HG02610 (cell line): Measurements from ENCODE around the gene GPR137B.
A peak's percentile ranks its signal among the peaks of the same experiment; 100 is the strongest.
"Not testable (repeated sequence)": the region's sequence is repeated elsewhere in the genome, so short reads cannot be mapped to it uniquely, and the experiment has no call there.

Experiments
- ATAC-seq: cut with Tn5 transposase; IDR thresholded peaks from one replicate; pipeline ENCODE4 v1.9.1; 2021; ENCODE audit warnings: mild to moderate bottlenecking, moderate library complexity; ENCODE audit not compliant: unreplicated experiment

The GPR137B gene

DNA sequence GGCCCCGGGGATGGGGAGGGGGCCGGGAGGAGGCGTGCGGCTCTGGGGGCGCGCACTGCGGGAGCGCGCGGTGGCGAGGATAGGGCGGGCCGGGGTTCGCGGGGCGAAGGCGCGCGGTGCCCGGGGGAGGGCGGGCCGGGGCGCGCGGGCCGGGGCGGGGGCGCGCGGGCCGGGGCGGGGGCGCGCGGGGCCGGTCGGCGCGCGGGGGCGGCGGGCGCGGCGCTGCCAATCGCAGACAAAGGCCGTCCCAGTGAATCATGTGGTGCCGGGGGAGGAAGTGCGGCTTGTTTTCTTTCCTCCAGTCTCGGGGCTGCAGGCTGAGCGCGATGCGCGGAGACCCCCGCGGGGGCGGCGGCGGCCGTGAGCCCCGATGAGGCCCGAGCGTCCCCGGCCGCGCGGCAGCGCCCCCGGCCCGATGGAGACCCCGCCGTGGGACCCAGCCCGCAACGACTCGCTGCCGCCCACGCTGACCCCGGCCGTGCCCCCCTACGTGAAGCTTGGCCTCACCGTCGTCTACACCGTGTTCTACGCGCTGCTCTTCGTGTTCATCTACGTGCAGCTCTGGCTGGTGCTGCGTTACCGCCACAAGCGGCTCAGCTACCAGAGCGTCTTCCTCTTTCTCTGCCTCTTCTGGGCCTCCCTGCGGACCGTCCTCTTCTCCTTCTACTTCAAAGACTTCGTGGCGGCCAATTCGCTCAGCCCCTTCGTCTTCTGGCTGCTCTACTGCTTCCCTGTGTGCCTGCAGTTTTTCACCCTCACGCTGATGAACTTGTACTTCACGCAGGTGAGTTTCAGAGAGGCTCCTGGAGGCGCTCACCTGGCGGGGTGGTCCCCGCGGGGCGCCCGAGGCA is at the start of gene GPR137B:
Gene GPR137B, plus strand, starts transcription at position 287 of the 851 bp plus-strand sequence. Its CDS starts 84 bp downstream, at position 371.
- ATAC-seq = peak; percentile 68

- ATAC-seq = no peak
Observed at GRCh38 chr1:236092899-236093298, 49.4 kb upstream of the GPR137B start.

- ATAC-seq = no peak
Observed at GRCh38 chr1:236095705-236096520, 46.4 kb upstream of the GPR137B start.

DNA sequence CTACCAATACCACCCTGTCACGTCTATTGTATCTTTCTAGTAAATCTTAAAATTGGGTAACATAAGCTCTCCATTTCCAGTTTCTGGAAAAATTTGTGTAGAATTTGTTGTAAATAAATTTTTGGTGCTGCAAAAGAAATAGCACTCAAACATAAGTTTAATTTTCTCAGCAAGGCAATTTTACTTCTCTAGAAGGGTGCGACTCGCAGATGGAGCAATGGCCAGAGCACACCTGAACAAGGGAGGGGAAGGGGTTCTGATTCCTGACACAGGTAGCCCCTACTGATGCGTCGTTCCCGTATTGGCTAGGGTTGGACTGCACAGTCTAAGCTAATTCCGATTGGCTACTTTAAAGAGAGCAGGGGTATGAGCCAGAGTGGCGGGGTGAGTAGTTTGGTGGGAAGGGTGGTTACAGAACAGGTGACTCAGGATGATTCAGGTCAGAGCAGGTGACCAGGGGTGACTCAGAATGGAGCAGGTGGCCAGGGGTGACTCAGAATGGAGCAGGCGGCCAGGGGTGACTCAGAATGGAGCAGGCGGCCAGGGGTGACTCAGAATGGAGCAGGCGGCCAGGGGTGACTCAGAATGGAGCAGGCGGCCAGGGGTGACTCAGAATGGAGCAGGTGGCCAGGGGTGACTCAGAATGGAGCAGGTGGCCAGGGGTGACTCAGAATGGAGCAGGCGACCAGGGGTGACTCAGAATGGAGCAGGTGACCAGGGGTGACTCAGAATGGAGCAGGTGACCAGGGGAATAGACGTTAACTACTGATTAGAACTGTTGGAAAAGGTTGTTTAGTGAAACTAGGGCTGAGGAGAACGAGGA is 45.5 kb upstream of the GPR137B start:
- not testable (repeated sequence) for ATAC-seq

- no peak for ATAC-seq
Observed at GRCh38 chr1:236098267-236098666, 44.1 kb upstream of the GPR137B start.

DNA sequence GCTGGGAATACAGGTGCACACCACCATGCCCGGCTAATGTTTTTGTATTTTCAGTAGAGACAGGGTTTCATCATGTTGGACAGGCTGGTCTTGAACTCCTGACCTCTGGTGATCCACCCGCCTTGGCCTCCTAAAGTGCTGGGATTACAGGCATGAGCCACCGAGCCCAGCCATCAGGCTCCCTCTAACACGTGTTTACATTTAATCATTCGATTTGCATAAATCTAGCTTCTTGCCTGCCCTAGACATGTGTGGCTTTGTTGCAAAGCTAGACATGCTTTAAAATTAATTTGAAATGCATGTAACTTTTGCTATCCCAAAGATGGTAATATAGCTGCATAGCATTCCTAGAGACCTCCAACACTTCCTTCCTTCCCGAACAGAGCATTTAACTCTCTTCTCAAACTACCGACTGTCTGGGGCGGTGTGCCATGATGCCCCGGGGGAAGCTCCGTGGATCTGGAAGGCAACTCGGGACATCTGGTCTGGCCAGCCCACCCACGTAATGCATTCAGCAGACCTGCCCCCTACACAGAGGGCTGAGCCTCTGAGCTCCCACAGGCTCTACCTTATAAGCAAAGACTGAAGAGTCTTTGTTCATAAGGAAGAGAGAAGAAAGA is 42.9 kb upstream of the GPR137B start:
- ATAC-seq = no peak

GRCh38 chr1:236100799-236101198 is 41.5 kb upstream of the GPR137B start:
- no peak for ATAC-seq

- no peak for ATAC-seq
Observed at GRCh38 chr1:236101233-236102200, 40.8 kb upstream of the GPR137B start.

GRCh38 chr1:236102611-236103010 is 39.7 kb upstream of the GPR137B start:
- ATAC-seq = no peak

DNA sequence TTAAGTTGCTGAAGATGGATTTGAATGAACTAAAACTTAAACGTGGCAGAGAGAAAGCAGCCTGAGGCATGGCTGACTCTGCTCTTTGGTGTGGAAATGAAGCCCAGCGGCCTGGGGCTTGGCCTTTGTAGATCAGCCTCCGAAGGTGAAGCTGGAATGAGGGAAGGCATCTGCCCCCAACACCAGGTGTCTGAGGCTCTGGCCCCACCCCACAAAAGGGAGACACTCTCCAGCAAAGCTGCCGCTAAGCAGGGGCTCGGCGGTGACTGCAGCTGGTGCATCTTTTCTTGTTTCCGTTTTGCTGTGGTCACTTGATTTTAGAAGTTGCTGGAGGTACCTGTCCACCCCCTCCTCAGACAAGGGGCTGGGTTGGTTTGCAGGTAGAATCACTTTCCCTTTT is 39.3 kb upstream of the GPR137B start:
- ATAC-seq = no peak

DNA sequence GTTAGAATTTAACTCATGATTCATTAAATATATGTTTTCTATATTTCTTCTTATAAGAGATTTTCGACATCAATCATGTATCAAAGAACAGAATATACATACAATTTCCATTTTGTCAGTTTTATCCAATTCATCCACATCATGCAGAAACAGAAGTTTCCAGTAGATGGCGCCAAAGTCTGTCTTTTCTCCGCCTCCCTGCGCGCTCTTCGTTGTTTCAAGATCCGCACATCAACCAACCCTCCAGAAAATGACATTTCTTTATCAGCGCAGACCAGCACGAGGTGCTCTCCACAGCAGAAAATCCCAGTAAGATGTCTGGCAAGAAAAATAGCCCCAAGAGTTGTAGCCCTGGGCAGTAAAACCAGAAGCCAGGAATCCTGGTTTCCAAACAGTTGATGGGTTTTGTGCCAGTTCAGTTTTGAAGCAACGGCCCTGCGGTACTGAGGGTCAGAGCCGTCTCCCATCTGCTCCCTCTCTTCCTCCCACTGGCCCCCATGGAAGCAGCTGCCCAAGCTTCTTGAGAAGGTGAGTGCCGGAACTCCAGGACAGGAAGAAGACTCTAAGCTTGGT is 38.6 kb upstream of the GPR137B start:
- peak; percentile 46 for ATAC-seq

DNA sequence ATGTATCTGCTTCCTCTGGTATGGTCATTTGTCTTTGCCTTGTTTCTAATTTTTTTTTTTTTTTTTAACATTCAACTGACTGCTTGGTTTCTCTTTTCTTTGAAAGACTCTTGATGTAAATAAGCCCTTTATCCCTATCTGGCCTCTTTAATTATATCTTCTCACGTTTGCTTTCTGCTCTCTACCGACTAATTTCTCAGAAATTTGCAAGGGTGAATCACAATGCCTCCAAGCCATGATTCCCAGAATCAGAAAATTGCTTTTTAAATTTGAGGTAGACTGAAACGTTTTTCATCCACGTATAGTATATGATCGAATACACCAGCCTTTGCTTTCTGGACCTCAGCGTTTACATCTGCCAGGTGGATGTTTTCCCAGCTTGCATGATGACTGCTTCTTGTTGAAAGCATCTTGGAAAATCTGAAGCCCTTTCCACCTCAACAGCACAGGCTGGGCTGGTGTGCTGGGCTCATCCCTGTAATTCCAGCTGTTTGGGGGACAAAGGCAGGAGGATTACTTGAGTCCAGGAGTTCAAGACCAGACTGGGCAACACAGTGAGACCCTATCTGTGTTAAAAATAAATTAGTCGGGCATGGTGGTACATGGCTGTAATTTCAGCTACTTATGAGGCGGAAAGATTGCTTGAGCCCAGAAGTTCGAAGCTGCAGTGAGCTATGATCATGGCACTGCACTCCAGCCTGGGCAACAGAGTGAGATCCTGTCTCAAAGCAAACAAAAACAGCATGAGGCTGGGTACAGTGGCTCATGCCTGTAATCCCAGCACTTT is 35.0 kb upstream of the GPR137B start:
- no peak for ATAC-seq

GRCh38 chr1:236108027-236108648 is 34.2 kb upstream of the GPR137B start:
- ATAC-seq = no peak

GRCh38 chr1:236110137-236110536 is 32.2 kb upstream of the GPR137B start:
- ATAC-seq = no peak

GRCh38 chr1:236111527-236112331 is 30.6 kb upstream of the GPR137B start:
- ATAC-seq = no peak

DNA sequence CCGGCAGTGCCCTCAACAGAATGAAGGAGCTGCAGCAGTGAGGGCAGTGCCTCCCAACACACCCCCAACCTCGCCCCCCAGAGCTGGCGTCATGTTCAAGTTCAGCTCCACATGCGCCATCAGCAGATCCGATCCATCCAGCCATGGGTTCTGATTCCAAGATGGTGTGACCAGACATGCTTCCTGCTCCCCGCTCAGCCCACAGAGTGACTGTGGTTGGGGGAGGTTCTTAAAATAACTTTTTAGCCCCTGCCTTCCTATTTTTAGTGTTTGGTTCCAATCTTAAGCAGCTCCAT is 30.1 kb upstream of the GPR137B start:
- no peak for ATAC-seq

- no peak for ATAC-seq
Observed at GRCh38 chr1:236113324-236114032, 28.9 kb upstream of the GPR137B start.
